HepG2 (cell line): ENCODE results near the gene PSMB3. TPM values are rescaled to one million over a fixed set of nuclear protein-coding genes. Genes with fewer than 3 reads are reported as not detected.

Experiments
- GABPA ChIP-seq, 2 experiments: IDR thresholded peaks; 2 replicates each; pipeline ENCODE4 v1.6.1; 2011 to 2016; ENCODE audit warnings: low read depth in 2 of 2, low read length in 1 of 2, missing biosample characterization in 1 of 2, missing genetic modification characterization in 1 of 2
- HIVEP1 ChIP-seq: sonication (generic); formaldehyde crosslinking; IDR thresholded peaks from 2 replicates; pipeline ENCODE4 v1.4.0; 2020; ENCODE audit warnings: mild to moderate bottlenecking, missing genetic modification reagents
- JUN ChIP-seq: sonication (generic); formaldehyde crosslinking; IDR thresholded peaks from 2 replicates; pipeline ENCODE4 v1.4.0; 2020; ENCODE audit warnings: mild to moderate bottlenecking, missing genetic modification reagents
- STAG1 ChIP-seq: sonication (generic); formaldehyde crosslinking; IDR thresholded peaks from 2 replicates; pipeline ENCODE4 v1.4.0; 2020; ENCODE audit warnings: missing genetic modification reagents
- SYNCRIP ChIP-seq: fragments of 200-400 bp; formaldehyde crosslinking; IDR thresholded peaks from 2 replicates; pipeline ENCODE4 v1.6.1; 2018; ENCODE audit warnings: mild to moderate bottlenecking, low read depth, low read length; ENCODE audit not compliant: insufficient read depth
- TBX2 ChIP-seq: sonication (generic); formaldehyde crosslinking; IDR thresholded peaks from 2 replicates; pipeline ENCODE4 v1.5.0; 2020; ENCODE audit warnings: missing genetic modification reagents, mild to moderate bottlenecking, borderline replicate concordance
- YEATS2 ChIP-seq: sonication (generic); formaldehyde crosslinking; IDR thresholded peaks from 2 replicates; pipeline ENCODE4 v1.4.0; 2020; ENCODE audit warnings: missing genetic modification reagents, borderline replicate concordance
- ZEB1 ChIP-seq: IDR thresholded peaks from 2 replicates; pipeline ENCODE4 v1.6.1; 2012; ENCODE audit warnings: mild to moderate bottlenecking, low read depth, inconsistent platforms; ENCODE audit not compliant: insufficient replicate concordance
- ZNF335 ChIP-seq: sonication (generic); formaldehyde crosslinking; IDR thresholded peaks from 2 replicates; pipeline ENCODE4 v1.4.0; 2020; ENCODE audit warnings: missing genetic modification reagents
- ZNF350 ChIP-seq: sonication (generic); formaldehyde crosslinking; IDR thresholded peaks from 2 replicates; pipeline ENCODE4 v1.4.0; 2020; ENCODE audit warnings: mild to moderate bottlenecking, low read depth, missing genetic modification reagents, borderline replicate concordance
- ZNF382 ChIP-seq: sonication (generic); formaldehyde crosslinking; IDR thresholded peaks from 2 replicates; pipeline ENCODE4 v1.5.0; 2020; ENCODE audit warnings: missing genetic modification reagents, mild to moderate bottlenecking, borderline replicate concordance
- ZNF431 ChIP-seq: sonication (generic); formaldehyde crosslinking; IDR thresholded peaks from 2 replicates; pipeline ENCODE4 v1.9.0; 2022; ENCODE audit warnings: missing genetic modification reagents, low read depth, mild to moderate bottlenecking, borderline replicate concordance
- ZNF530 ChIP-seq: sonication (generic); formaldehyde crosslinking; IDR thresholded peaks from 2 replicates; pipeline ENCODE4 v1.5.0; 2020; ENCODE audit warnings: low read depth, mild to moderate bottlenecking, missing genetic modification reagents
- ZNF543 ChIP-seq: sonication (generic); formaldehyde crosslinking; IDR thresholded peaks from 2 replicates; pipeline ENCODE4 v1.4.0; 2020; ENCODE audit warnings: mild to moderate bottlenecking, missing genetic modification reagents
- ZNF713 ChIP-seq: sonication (generic); formaldehyde crosslinking; IDR thresholded peaks from 2 replicates; pipeline ENCODE4 v1.4.0; 2020; ENCODE audit warnings: mild to moderate bottlenecking, missing genetic modification reagents
- ZNF883 ChIP-seq: sonication (generic); formaldehyde crosslinking; IDR thresholded peaks from 2 replicates; pipeline ENCODE4 v1.5.1; 2020; ENCODE audit warnings: mild to moderate bottlenecking, missing genetic modification reagents; ENCODE audit errors: not compliant biosample characterization
- polyA plus RNA-seq, 8 experiments: library from polyadenylated mRNA; depleted of rRNA in 3 of 8; stranded (reverse) in 7 of 8; unstranded in 1 of 8; fragments of >200 nt; fragmentation: Illumina TruSeq in 4 of 8; extraction: Trizol in 4 of 8; gene quantifications; 2 replicates each; pipeline versions ENCODE4 v1.2.1 to v1.2.3, GENCODE V29; 2011 to 2016; ENCODE audit warnings: low read depth in 4 of 8, missing spikeins in 1 of 8, mixed read lengths in 1 of 8; ENCODE audit not compliant: insufficient read depth in 1 of 8
- total RNA-seq, 5 experiments: library from RNA; depleted of rRNA; stranded (reverse); fragments of >200 nt; fragmentation: Illumina TruSeq; extraction: Trizol; gene quantifications; 2 replicates each; pipeline ENCODE4 v1.2.3, GENCODE V29; 2016; ENCODE audit warnings: low read depth in 1 of 5
- TF ChIP-seq, protein P1 (sequence below): sonication (generic); formaldehyde crosslinking; IDR thresholded peaks from 2 replicates; pipeline ENCODE4 v1.4.0; 2020; ENCODE audit warnings: mild to moderate bottlenecking, missing genetic modification reagents
- TF ChIP-seq, protein P2 (sequence below): sonication (generic); formaldehyde crosslinking; IDR thresholded peaks from 2 replicates; pipeline ENCODE4 v1.4.0; 2020; ENCODE audit warnings: missing genetic modification reagents
- TF ChIP-seq, protein P3 (sequence below): sonication (generic); formaldehyde crosslinking; IDR thresholded peaks from 2 replicates; pipeline ENCODE4 v1.4.0; 2020; ENCODE audit warnings: missing genetic modification reagents, borderline replicate concordance

The PSMB3 gene
- total and polyA plus RNA-seq, 2 of the 13 experiments (the other 11 are each of a cell fraction or from before 2014, with no cell fraction given): 366 to 517 TPM

DNA sequence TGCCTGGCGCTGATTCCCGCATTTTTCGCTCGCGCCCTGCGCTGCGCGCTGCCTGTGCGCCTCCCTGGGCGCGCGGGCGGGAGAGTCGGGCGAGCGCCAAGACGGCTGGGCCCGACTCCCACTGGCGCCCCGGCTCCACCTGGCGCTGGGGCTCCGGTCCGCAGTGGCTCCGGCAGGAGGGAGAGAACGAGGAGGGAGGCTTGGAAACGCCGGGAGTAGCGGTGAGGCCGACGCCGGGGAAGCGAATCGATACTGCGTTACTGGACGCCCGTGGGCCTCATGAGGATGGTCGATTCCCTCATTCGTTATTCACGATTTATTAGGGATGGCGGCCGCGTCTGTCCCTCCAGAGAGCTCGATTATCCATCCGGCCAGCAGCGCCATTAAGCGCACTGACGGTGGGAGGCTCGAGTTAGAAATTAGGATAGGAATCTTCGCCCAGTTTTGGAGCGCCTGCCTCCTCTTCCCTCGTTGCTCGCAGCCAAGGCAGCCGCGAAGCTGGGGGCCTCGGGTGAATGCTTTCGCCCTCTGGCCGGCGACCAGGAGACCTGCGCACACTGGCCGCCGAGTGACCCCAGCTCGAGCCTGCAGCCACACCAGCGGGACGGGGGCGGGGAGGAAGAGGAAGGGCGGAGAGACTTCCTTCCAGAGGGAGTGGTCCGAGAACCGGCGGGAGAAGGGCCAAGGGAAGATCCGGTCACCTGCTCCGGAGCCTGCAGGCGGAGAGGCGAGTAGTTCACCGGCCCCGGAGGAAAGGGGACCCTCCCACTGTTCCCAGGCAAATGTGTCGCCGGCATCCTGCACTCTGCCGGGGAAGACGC lies 3.1 kb upstream of the PSMB3 start (continued):
- peak; percentile 50; the same call in 1 of the 2 replicates for TF ChIP-seq ZNF431 (CRISPR knock-in tag)
- TF ChIP-seq YEATS2 (CRISPR knock-in tag): peak; percentile 80
- TF ChIP-seq GABPA (IDR thresholded peaks at IDR 0.05; ENCODE audit: low read depth, low read length): peak; percentile 75
- TF ChIP-seq GABPA (CRISPR knock-in tag; IDR thresholded peaks at IDR 0.05; ENCODE audit: low read depth): peak; percentile 90
- TF ChIP-seq JUN (CRISPR knock-in tag): no peak
- TF ChIP-seq TBX2 (CRISPR knock-in tag): peak; percentile 88
- peak; percentile 51; the same call in 1 of the 2 replicates for TF ChIP-seq ZNF350
- TF ChIP-seq ZNF713 (CRISPR knock-in tag): no peak
- TF ChIP-seq STAG1 (CRISPR knock-in tag): peak; percentile 19; the same call in 1 of the 2 replicates
- TF ChIP-seq ZNF530: no peak
- TF ChIP-seq, protein P1, sequence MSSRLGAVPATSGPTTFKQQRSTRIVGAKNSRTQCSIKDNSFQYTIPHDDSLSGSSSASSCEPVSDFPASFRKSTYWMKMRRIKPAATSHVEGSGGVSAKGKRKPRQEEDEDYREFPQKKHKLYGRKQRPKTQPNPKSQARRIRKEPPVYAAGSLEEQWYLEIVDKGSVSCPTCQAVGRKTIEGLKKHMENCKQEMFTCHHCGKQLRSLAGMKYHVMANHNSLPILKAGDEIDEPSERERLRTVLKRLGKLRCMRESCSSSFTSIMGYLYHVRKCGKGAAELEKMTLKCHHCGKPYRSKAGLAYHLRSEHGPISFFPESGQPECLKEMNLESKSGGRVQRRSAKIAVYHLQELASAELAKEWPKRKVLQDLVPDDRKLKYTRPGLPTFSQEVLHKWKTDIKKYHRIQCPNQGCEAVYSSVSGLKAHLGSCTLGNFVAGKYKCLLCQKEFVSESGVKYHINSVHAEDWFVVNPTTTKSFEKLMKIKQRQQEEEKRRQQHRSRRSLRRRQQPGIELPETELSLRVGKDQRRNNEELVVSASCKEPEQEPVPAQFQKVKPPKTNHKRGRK (CRISPR knock-in tag): no peak
- TF ChIP-seq, protein P2, sequence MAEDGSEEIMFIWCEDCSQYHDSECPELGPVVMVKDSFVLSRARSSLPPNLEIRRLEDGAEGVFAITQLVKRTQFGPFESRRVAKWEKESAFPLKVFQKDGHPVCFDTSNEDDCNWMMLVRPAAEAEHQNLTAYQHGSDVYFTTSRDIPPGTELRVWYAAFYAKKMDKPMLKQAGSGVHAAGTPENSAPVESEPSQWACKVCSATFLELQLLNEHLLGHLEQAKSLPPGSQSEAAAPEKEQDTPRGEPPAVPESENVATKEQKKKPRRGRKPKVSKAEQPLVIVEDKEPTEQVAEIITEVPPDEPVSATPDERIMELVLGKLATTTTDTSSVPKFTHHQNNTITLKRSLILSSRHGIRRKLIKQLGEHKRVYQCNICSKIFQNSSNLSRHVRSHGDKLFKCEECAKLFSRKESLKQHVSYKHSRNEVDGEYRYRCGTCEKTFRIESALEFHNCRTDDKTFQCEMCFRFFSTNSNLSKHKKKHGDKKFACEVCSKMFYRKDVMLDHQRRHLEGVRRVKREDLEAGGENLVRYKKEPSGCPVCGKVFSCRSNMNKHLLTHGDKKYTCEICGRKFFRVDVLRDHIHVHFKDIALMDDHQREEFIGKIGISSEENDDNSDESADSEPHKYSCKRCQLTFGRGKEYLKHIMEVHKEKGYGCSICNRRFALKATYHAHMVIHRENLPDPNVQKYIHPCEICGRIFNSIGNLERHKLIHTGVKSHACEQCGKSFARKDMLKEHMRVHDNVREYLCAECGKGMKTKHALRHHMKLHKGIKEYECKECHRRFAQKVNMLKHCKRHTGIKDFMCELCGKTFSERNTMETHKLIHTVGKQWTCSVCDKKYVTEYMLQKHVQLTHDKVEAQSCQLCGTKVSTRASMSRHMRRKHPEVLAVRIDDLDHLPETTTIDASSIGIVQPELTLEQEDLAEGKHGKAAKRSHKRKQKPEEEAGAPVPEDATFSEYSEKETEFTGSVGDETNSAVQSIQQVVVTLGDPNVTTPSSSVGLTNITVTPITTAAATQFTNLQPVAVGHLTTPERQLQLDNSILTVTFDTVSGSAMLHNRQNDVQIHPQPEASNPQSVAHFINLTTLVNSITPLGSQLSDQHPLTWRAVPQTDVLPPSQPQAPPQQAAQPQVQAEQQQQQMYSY (CRISPR knock-in tag): peak; percentile 81
- TF ChIP-seq ZNF543: peak; percentile 2; the same call in 1 of the 2 replicates
- no peak for TF ChIP-seq ZNF382 (CRISPR knock-in tag)
- no peak; the same call in 1 of the 2 replicates for TF ChIP-seq ZNF335 (CRISPR knock-in tag)
- peak; percentile 63 for TF ChIP-seq ZNF883
- TF ChIP-seq, protein P3, sequence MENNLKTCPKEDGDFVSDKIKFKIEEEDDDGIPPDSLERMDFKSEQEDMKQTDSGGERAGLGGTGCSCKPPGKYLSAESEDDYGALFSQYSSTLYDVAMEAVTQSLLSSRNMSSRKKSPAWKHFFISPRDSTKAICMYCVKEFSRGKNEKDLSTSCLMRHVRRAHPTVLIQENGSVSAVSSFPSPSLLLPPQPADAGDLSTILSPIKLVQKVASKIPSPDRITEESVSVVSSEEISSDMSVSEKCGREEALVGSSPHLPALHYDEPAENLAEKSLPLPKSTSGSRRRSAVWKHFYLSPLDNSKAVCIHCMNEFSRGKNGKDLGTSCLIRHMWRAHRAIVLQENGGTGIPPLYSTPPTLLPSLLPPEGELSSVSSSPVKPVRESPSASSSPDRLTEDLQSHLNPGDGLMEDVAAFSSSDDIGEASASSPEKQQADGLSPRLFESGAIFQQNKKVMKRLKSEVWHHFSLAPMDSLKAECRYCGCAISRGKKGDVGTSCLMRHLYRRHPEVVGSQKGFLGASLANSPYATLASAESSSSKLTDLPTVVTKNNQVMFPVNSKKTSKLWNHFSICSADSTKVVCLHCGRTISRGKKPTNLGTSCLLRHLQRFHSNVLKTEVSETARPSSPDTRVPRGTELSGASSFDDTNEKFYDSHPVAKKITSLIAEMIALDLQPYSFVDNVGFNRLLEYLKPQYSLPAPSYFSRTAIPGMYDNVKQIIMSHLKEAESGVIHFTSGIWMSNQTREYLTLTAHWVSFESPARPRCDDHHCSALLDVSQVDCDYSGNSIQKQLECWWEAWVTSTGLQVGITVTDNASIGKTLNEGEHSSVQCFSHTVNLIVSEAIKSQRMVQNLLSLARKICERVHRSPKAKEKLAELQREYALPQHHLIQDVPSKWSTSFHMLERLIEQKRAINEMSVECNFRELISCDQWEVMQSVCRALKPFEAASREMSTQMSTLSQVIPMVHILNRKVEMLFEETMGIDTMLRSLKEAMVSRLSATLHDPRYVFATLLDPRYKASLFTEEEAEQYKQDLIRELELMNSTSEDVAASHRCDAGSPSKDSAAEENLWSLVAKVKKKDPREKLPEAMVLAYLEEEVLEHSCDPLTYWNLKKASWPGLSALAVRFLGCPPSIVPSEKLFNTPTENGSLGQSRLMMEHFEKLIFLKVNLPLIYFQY (CRISPR knock-in tag): no peak
- no peak; the same call in 1 of the 2 replicates for TF ChIP-seq HIVEP1 (CRISPR knock-in tag)
- no peak for TF ChIP-seq SYNCRIP
- peak; percentile 14 for TF ChIP-seq ZEB1
